Measurements from ENCODE around the gene RPN2.

- TF ChIP-seq CTCF (conservative IDR thresholded peaks at IDR 0.05; ENCODE audit: low read depth, low read length) (no peak), EZH2 (IDR thresholded peaks at IDR 0.05; ENCODE audit: low read length, unreplicated experiment) (no peak), EZH2phosphoT487 (IDR thresholded peaks at IDR 0.05; ENCODE audit: borderline replicate concordance, low read length) (no peak)
These were observed 41.6 kb upstream of the RPN2 start for GRCh38 chr20:37137547-37137946.

Data from PC-3 (cell line).